ENCODE data around the gene LALBA.
"Not testable (repeated sequence)": the region's sequence is repeated elsewhere in the genome, so short reads cannot be mapped to it uniquely, and the experiment has no call there.

The LALBA gene

GRCh38 chr12:48569946-48570345 is at the start of gene LALBA:
LALBA (minus strand) TSS chr12:48570046; CDS start chr12:48570020, 26 bp downstream.
- no peak for DNase-seq

- peak; percentile 56 for DNase-seq
Measured at GRCh38 chr12:48618541-48618940, 48.7 kb upstream of the LALBA start.

DNA sequence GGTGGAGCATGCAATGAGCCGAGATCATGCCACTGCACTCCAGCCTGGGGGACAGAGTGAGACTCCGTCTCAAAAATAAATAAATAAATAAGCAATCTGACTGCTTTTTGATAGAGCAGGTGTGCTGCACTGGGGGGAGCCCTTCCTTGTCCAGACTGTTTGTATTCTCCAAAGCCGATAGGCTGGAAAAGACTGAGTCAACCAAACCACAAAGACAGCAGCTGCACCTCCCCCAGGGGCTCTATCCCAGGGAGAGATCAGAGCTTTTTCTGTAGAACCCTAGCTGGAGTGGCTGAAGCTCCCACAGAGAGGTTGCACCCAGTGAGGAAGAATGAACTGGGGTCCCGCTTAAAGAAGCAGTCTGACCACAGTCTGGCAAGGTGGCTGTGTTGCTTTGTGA is 45.8 kb upstream of the LALBA start:
- no peak for DNase-seq

GRCh38 chr12:48613321-48613720 is 43.5 kb upstream of the LALBA start:
- DNase-seq = no peak

DNA sequence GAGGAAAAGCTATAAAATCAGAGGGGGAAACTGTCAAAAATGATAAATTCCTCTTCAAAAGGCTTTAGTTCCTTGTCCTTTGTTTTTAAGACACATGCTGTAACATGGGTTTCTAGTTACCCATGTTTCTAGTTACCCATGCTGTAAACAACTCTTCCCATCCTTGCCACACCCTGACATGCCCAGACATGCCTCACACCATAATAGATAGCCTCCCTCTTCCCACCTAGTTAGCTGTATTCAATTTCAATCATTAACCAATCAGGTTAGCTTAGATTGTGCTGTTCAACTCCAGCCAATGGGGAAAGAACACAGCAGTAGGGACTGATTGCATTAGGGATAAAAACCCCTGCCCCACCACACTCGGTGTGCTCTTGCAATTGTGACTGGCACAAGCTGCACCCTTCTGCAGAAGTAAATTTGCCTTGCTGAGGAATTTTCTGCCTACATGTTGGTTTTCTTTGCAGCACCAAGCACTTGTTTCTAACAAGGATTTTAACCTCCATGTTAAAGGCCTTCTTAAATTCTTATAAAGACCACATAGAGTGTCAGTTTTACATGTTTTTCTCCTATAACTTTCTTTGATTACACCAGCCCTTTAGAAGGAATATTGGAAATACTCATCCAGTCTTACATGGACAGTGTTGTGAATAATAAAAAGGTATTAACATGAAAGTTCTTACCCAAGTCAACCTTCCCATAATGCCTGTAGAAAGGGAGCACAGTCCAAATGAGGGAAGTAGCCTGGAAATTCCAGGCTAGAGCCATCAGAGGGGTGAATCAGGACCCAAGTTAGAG is 32.5 kb upstream of the LALBA start:
- no peak for DNase-seq

- no peak for DNase-seq
Measured at GRCh38 chr12:48601013-48601756, 31.3 kb upstream of the LALBA start.

GRCh38 chr12:48600552-48600951 is 30.7 kb upstream of the LALBA start:
- no peak for DNase-seq

- DNase-seq = no peak
Measured at GRCh38 chr12:48592591-48593086, 22.8 kb upstream of the LALBA start.

GRCh38 chr12:48586361-48586760 is 16.5 kb upstream of the LALBA start:
- no peak for DNase-seq

- no peak for DNase-seq
Measured at GRCh38 chr12:48583728-48584127, 13.9 kb upstream of the LALBA start.

DNA sequence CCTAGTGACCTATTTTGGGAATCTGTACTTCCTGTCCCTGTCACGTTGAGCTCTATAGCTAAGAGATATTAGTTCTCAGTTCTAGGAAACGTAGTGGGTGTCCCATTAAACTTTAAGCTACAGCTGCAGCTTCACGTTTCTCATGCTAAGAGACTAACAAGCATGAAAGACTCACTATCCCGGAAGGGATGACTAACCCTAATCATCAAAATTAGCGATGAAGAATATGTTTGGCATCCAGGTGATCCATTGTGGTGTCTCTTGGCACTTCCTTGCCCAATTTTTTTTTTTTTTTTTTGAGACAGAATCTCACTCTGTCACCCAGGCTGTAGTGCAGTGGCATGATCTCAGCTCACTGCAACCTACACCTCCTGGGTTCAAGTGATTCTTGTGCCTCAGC is 11.0 kb upstream of the LALBA start:
- no peak for DNase-seq

- no peak for DNase-seq
Measured at GRCh38 chr12:48572326-48572725, 2.5 kb upstream of the LALBA start.

GRCh38 chr12:48567731-48568130 is 2.1 kb downstream of the LALBA start:
- no peak for DNase-seq

DNA sequence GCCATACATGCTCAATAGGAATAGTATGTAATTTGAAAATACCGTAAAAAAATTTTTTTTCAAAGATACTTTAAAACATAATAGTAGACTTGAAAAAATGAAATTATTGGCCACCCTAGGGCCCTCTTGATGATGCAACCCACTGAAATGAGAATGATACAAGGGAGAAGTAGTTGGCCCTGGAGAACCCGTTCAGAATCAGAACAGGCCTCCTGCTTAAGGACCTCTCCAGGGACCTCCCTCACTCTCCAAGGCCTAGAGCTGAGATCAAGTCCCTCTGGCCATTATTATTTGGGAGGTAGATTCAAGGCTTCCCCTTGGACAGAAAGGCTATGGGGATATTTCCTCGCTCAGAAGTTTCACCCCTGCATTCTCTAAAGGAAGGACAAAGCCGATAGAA is 11.9 kb downstream of the LALBA start:
- DNase-seq = no peak

DNA sequence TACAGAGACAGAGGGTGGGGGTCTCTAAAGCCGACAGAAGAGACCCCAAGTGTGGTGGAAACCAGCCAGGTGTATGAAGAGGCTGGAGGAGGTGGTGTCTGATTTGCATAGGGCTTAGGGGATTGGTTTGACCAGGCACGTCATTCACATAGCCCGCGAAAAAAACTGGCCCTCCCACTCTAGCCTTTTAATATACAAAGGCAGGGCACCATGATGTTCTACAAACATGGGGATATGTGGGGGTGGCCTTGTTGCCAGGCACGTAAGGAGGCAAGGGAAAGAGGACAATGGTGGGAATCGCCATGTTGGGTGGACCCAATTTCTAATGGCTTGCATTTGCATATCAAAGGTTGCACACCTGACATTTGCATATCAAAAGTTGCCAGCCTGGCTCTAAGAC is 13.2 kb downstream of the LALBA start:
- DNase-seq = no peak

DNA sequence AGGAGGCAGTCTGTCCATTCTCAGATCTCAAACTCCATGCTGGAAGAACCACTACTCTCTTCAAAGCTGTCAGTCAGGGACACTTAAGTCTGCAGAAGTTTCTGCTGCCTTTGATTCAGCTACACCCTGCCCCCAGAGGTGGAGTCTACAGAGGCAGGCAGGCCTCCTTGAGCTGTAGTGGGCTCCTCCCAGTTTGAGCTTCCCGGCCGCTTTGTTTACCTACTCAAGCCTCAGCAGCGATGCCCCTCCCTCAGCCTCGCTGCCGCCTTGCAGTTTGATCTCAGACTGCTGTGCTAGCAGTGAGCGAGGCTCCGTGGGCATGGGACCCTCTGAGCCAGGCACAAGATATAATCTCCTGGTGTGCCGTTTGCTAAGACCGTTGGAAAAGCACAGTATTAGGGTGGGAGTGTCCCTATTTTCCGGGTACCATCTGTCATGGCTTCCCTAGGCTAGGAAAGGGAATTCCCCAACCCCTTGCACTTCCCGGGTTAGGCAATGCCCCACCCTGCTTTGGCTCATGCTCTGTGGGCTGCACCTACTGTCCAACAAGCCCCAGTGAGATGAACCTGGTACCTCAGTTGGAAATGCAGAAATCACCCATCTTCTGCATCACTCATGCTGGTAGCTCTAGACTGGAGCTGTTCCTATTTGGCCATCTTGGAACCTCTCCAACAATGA is 16.0 kb downstream of the LALBA start:
- not testable (repeated sequence) for DNase-seq

- DNase-seq = not testable (repeated sequence)
Measured at GRCh38 chr12:48551636-48552035, 18.2 kb downstream of the LALBA start.

GRCh38 chr12:48547012-48547411 is 22.8 kb downstream of the LALBA start:
- DNase-seq = not testable (repeated sequence)

GRCh38 chr12:48545833-48546469 is 23.9 kb downstream of the LALBA start:
- no peak for DNase-seq

DNA sequence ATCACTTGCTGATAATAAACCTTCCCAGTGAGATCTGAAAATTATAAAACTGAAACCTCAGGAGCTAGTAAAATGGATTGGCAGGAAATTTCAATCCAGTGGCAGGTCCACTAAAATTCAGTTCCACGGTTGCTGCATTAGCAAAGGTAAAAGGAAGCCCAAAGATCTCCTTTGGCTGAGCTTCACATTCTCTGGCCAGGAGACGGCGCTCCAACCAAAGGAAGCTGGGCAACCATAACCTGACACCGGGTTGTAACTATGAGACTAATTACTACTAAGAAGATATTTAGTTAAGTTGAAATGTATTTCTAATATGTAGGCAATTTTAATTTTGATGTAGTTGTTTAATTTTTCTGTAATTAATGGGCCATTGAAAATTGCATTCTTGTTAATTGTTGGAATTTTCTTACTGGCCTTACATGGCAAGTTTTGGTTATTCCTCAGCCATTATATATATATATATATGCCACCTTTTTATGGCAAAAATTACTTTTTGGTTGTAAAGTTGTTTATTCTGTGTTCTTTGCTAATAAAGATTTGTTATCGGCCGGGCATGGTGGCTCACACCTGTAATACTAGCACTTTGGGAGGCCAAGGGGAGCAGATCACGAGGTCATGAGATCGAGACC is 27.4 kb downstream of the LALBA start:
- DNase-seq = no peak

- no peak for DNase-seq
Measured at GRCh38 chr12:48536602-48537001, 33.2 kb downstream of the LALBA start.

DNA sequence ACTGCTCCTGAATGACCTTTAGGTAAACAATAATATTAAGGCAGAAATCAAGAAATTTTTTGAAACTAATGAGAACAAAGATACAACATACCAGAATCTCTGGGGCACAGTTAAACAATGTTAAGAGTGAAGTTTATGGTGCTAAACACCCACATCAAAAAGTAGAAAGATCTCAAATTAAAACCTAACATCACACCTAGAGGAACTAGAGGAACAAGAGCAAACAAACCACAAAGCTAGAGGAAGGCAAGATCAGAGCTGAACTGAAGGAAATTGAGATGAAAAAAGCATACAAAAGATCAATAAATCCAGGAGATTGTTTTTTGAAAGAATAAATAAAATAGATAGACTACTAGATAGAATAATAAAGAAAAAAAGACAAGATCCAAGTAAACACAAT is 37.2 kb downstream of the LALBA start:
- DNase-seq = no peak
